ENCODE measurements around the gene MYZAP. TPM values are rescaled to one million over a fixed set of nuclear protein-coding genes. Genes with fewer than 3 reads are reported as not detected.

The MYZAP gene
- total and polyA plus RNA-seq, 4 donors = 0.50 to 1.8 (median 0.99) TPM

GRCh38 chr15:57634290-57634689, 42.6 kb downstream of the MYZAP start:
- no peak for DNase-seq (ENCODE audit: low spot score)
- no peak overlapping the region for H3K27ac ChIP-seq (ENCODE audit: low read depth in 1 of 2, low read length in 2 of 2)
- 94% methylated on average over 5 of the region's 5 CpGs for WGBS
- H3K4me3 ChIP-seq (ENCODE audit: low read depth in 1 of 3, low read length in 3 of 3) = no peak overlapping the region
- no peaks in the 10 kb centered on the region for H3K4me1 ChIP-seq (ENCODE audit: control insufficient read depth in 4 of 4, insufficient read depth in 4 of 4, low read length in 3 of 4)
- H3K36me3 ChIP-seq (ENCODE audit: control insufficient read depth in 4 of 4, insufficient read depth in 3 of 4, low read depth in 1 of 4, low read length in 3 of 4) = no peaks in the 10 kb centered on the region
- no peak overlapping the region for H3K9ac ChIP-seq (ENCODE audit: low read depth in 1 of 2, low read length in 2 of 2)
- TF ChIP-seq EGR1 (IDR thresholded peaks at IDR 0.05; ENCODE audit: low read depth in 2 of 2) (no peak), HNF4A (conservative IDR thresholded peaks at IDR 0.05) (no peak), RAD21 (IDR thresholded peaks at IDR 0.05) (no peak), HNF4G (IDR thresholded peaks at IDR 0.05) (no peak), NR2F2 (IDR thresholded peaks at IDR 0.05) (no peak), MAX (IDR thresholded peaks at IDR 0.05) (no peak), CTCF (IDR thresholded peaks at IDR 0.05; ENCODE audit: low read depth, low read length, missing input control) (no peak), ZBTB33 (IDR thresholded peaks at IDR 0.05) (no peak), RXRA (IDR thresholded peaks at IDR 0.05) (no peak), YY1 (IDR thresholded peaks at IDR 0.05) (no peak), TAF1 (conservative IDR thresholded peaks at IDR 0.05) (no peak), GABPA (IDR thresholded peaks at IDR 0.05 in 1 of 2, conservative IDR thresholded peaks at IDR 0.05 in 1 of 2) (no peak), SP1 (IDR thresholded peaks at IDR 0.05) (no peak), ATF3 (IDR thresholded peaks at IDR 0.05) (no peak), JUND (IDR thresholded peaks at IDR 0.05) (no peak), REST (IDR thresholded peaks at IDR 0.05) (no peak), FOXA1 (IDR thresholded peaks at IDR 0.05) (no peak)
- no peaks in the 10 kb centered on the region for H3K27me3 ChIP-seq (ENCODE audit: control insufficient read depth in 4 of 4, insufficient read depth in 4 of 4, low read length in 3 of 4)
- no peaks in the 10 kb centered on the region for H3K9me3 ChIP-seq (ENCODE audit: control insufficient read depth in 4 of 4, low read length in 3 of 4)

Data from liver (tissue), 9 donors.